PC-3 (cell line): ENCODE measurements around the gene ZC3HAV1L. TPM values are rescaled to one million over a fixed set of nuclear protein-coding genes. Genes with fewer than 3 reads are reported as not detected.
A peak's percentile ranks its signal among the peaks of the same experiment; 100 is the strongest.

Source experiments
- ATAC-seq: fragments of 200-7000 bp; cut with Tn5 transposase; 2 replicates; pipeline ENCODE4 v1.9.1; 2020; ENCODE audit warnings: mild to moderate bottlenecking, moderate library complexity
- BruUV-seq: library from RNA; stranded (reverse); fragments of 400-500 nt; replicated peaks from 2 replicates; lab custom pipeline; 2021; lab: Mats Ljungman, UMichigan
- CTCF ChIA-PET: fragments of 300-600 bp; sonication (Branson Sonifier 250); formaldehyde crosslinking; loops from one replicate; lab custom pipeline; 2022; ENCODE audit warnings: antibody characterized with exemption; lab: Charles Lee
- POLR2A ChIA-PET: fragments of 300-600 bp; sonication (Branson Sonifier 250); formaldehyde crosslinking; loops from one replicate; lab custom pipeline; 2022; ENCODE audit warnings: antibody characterized with exemption; ENCODE audit not compliant: unreplicated experiment; lab: Charles Lee
- DNase-seq: peaks from one replicate; pipeline ENCODE4 v3.0.0-alpha.2; 2015
- H2AFZ ChIP-seq: fragments of 300-600 bp; sonication (generic); 2 replicates; pipeline ENCODE4 v1.6.0; 2016; ENCODE audit warnings: antibody characterized with exemption, low read length
- H3F3A ChIP-seq: fragments of 300-600 bp; sonication (generic); one replicate; pipeline ENCODE4 v1.6.0; 2017; ENCODE audit warnings: antibody characterized with exemption, low read length, control low read depth, mild to moderate bottlenecking; ENCODE audit not compliant: unreplicated experiment
- H3K27ac ChIP-seq: fragments of 300-600 bp; sonication (generic); 2 replicates; pipeline ENCODE4 v1.5.1; 2016; ENCODE audit warnings: mild to moderate bottlenecking, low read length
- H3K27me3 ChIP-seq: fragments of 300-600 bp; sonication (generic); 2 replicates; pipeline ENCODE4 v1.6.1; 2016; ENCODE audit warnings: low read length, mixed read lengths
- H3K36me3 ChIP-seq: fragments of 300-600 bp; sonication (generic); 2 replicates; pipeline ENCODE4 v1.6.1; 2016; ENCODE audit warnings: low read depth, mixed run types, low read length, mixed read lengths
- H3K4me1 ChIP-seq: fragments of 300-600 bp; sonication (generic); 2 replicates; pipeline ENCODE4 v1.5.1; 2016; ENCODE audit warnings: low read length; ENCODE audit not compliant: insufficient read depth
- H3K4me2 ChIP-seq: fragments of 300-600 bp; sonication (generic); 2 replicates; pipeline ENCODE4 v1.6.0; 2016; ENCODE audit warnings: low read length
- H3K4me3 ChIP-seq: fragments of 300-600 bp; sonication (generic); 2 replicates; pipeline ENCODE4 v1.5.1; 2016; ENCODE audit warnings: mild to moderate bottlenecking, low read length, mixed read lengths
- H3K79me2 ChIP-seq: fragments of 300-600 bp; sonication (generic); 2 replicates; pipeline ENCODE4 v1.6.1; 2017; ENCODE audit warnings: low read length, mixed read lengths
- H3K9ac ChIP-seq: fragments of 300-600 bp; sonication (generic); 2 replicates; pipeline ENCODE4 v1.6.0; 2016; ENCODE audit warnings: mild to moderate bottlenecking, low read length
- H3K9me2 ChIP-seq: fragments of 300-600 bp; sonication (generic); replicated peaks from 2 replicates; pipeline ENCODE4 v1.6.1; 2016; ENCODE audit warnings: mixed run types, low read length, mixed read lengths
- H3K9me3 ChIP-seq: fragments of 300-600 bp; sonication (generic); 2 replicates; pipeline ENCODE4 v1.6.1; 2016; ENCODE audit warnings: low read length, mixed read lengths
- H4K20me1 ChIP-seq: fragments of 300-600 bp; sonication (generic); 2 replicates; pipeline ENCODE4 v1.6.1; 2016; ENCODE audit warnings: low read length, mixed read lengths
- EZH2 ChIP-seq: fragments of 300-600 bp; sonication (generic); IDR thresholded peaks from one replicate; pipeline ENCODE4 v1.6.1; 2017; ENCODE audit warnings: antibody characterized with exemption, mild to moderate bottlenecking, low read length; ENCODE audit not compliant: unreplicated experiment
- EZH2phosphoT487 ChIP-seq: fragments of 300-600 bp; sonication (generic); IDR thresholded peaks from 2 replicates; pipeline ENCODE4 v1.6.1; 2018; ENCODE audit warnings: mild to moderate bottlenecking, antibody characterized with exemption, low read length, borderline replicate concordance
- intact Hi-C: fragments of 100-400 bp; cut with micrococcal nuclease; formaldehyde crosslinking; loops from 2 replicates; pipeline ENCODE4 v1.9.0; 2023
- total RNA-seq: library from RNA; depleted of rRNA; stranded (reverse); fragments of >200 nt; gene quantifications from 2 replicates; pipeline ENCODE4 v1.2.3, GENCODE V29; 2014
- TF ChIP-seq, protein P1 (sequence below): fragments of 300-600 bp; sonication (generic); conservative IDR thresholded peaks from 2 replicates; pipeline ENCODE4 v1.5.1; 2017; ENCODE audit warnings: antibody characterized with exemption, low read depth, mild to moderate bottlenecking, low read length

ZC3HAV1L gene
- total RNA-seq, 1 experiment from 2014 or later = 8.2 TPM

DNA sequence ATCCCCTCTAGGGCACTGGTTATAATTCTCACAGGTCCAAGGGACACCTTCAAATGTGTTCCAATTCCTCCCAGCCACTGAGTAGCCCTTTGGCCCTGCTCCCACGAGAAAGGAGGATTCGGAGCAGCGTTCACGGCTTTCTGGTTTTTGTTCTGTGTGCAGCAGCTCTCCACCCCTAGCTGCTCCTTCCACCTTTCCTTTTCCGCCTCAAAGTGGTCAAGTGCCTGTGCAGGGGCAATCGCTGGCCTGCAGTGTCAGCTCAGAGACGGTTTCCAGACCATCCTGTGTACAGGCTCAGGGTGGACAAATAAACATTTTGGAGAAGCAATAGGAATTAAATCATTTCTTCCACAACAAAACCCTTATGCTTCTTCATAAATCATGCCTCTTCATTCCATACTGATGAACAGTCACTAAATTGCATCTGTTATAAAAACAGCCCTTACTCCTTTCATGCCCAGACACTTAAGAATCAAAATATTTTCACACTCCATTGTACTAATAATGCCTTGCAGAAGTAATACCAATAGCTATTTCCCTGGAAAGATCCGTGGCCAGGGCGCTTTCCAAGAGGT is 55.8 kb downstream of the ZC3HAV1L start:
- no peaks in the 10 kb centered on the region for H3K9me2 ChIP-seq
- H3K27ac ChIP-seq = peak overlapping the region; percentile 40
- H3K27me3 ChIP-seq = no peaks in the 10 kb centered on the region
- H3K79me2 ChIP-seq = peaks cover 58% of the 10 kb centered on the region
- no TSS peak for BruUV-seq
- peak overlapping the region; percentile 90 for H3K4me3 ChIP-seq
- DNase-seq (peak; percentile 34), ATAC-seq (peak; percentile 6)
- POLR2A ChIA-PET = interaction anchor here (0.5 to 0.9 kb wide), 4 partner anchors 11 to 89 kb away, joined by 4 to 6 read pairs (median 4); no protein-coding TSS in a partner anchor
- CTCF ChIA-PET = interaction anchor here (0.6 to 2.0 kb wide), 2 partner anchors 46 to 94 kb away, joined by 5 to 8 read pairs; no protein-coding TSS in a partner anchor
- peaks cover 23% of the 10 kb centered on the region for H4K20me1 ChIP-seq
- H3K9me3 ChIP-seq = no peaks in the 10 kb centered on the region
- no peak for TF ChIP-seq EZH2
- no peak for TF ChIP-seq EZH2phosphoT487
- TF ChIP-seq, protein P1, sequence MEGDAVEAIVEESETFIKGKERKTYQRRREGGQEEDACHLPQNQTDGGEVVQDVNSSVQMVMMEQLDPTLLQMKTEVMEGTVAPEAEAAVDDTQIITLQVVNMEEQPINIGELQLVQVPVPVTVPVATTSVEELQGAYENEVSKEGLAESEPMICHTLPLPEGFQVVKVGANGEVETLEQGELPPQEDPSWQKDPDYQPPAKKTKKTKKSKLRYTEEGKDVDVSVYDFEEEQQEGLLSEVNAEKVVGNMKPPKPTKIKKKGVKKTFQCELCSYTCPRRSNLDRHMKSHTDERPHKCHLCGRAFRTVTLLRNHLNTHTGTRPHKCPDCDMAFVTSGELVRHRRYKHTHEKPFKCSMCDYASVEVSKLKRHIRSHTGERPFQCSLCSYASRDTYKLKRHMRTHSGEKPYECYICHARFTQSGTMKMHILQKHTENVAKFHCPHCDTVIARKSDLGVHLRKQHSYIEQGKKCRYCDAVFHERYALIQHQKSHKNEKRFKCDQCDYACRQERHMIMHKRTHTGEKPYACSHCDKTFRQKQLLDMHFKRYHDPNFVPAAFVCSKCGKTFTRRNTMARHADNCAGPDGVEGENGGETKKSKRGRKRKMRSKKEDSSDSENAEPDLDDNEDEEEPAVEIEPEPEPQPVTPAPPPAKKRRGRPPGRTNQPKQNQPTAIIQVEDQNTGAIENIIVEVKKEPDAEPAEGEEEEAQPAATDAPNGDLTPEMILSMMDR = no peak
- H3F3A ChIP-seq = no peaks in the 10 kb centered on the region
- intact Hi-C loops = loop anchor here (1.0 to 5.0 kb wide), 4 partner anchors 21 to 228 kb away; no protein-coding TSS in a partner anchor
- H2AFZ ChIP-seq = peak overlapping the region; percentile 58; the same call in 1 of the 2 replicates
- peak overlapping the region; percentile 89 for H3K9ac ChIP-seq
- H3K4me2 ChIP-seq = peak overlapping the region; percentile 88
- no peaks in the 10 kb centered on the region for H3K36me3 ChIP-seq
- peaks cover 22% of the 10 kb centered on the region for H3K4me1 ChIP-seq

DNA sequence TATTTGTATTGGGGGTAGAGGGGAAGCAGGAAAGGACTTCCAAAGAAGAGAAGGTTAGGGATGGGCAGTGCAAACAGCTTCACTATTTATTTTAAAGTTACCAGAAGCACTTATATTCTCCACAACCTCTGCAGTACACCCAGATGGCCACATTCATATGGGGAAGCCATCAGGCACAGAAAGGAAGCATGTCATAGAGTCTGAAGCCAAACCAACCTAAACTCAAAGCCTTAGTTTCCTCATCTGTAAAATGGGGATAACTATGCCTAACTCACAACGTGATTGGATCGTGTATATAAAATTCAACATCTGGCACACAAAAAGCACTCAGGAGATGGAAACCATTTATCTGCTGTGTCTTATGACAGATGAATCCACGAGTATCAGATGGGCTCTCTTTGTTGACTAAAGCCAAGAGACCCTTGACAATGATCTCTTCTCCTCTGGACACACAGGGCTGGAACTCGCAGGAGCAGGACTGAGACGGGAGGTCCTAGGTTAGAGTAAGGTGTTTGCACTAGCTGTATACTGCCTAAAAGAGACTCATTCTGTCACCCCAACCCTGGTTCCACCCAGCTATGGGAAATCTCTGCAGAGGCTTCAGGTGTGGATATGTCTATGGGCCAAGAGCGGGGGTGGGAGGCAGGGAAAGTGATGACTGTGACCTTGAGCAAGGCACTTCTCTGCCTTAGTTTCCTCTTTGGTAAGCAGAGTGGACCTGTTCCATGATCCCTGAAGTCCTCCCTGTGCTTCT is 56.4 kb downstream of the ZC3HAV1L start:
- peak; percentile 57 for DNase-seq
- H3K79me2 ChIP-seq = peaks cover 65% of the 10 kb centered on the region
- peak overlapping the region; percentile 90 for H3K4me3 ChIP-seq

More for the DNA sequence above, 56.4 kb downstream of the ZC3HAV1L start:
- TF ChIP-seq, protein P1 = no peak; the same call in 1 of the 2 replicates
- TF ChIP-seq EZH2 = no peak
- TF ChIP-seq EZH2phosphoT487 = no peak
- no peaks in the 10 kb centered on the region for H3K27me3 ChIP-seq
- no peaks in the 10 kb centered on the region for H3K36me3 ChIP-seq
- TSS peak; percentile 66 for BruUV-seq
- H4K20me1 ChIP-seq = peaks cover 23% of the 10 kb centered on the region
- intact Hi-C loops = loop anchor here (1.0 to 2.0 kb wide), 3 partner anchors 21 to 88 kb away; no protein-coding TSS in a partner anchor
- H3K27ac ChIP-seq = 0 out of 2 replicates have a peak overlapping the region, but pooled peaks have one; percentile 4
- ChIA-PET POLR2A (interaction anchor here (0.5 to 0.9 kb wide), 3 partner anchors 11 to 88 kb away, joined by 3 to 5 read pairs (median 4); no protein-coding TSS in a partner anchor), CTCF (interaction anchor here (0.6 to 2.0 kb wide), 3 partner anchors 45 to 93 kb away, joined by 3 to 8 read pairs (median 5); no protein-coding TSS in a partner anchor)
- H2AFZ ChIP-seq = no peak overlapping the region
- no peaks in the 10 kb centered on the region for H3K9me3 ChIP-seq
- peak overlapping the region; percentile 88 for H3K4me2 ChIP-seq
- ATAC-seq = peak; percentile 45
- no peaks in the 10 kb centered on the region for H3K9me2 ChIP-seq
- peaks cover 22% of the 10 kb centered on the region for H3K4me1 ChIP-seq
- no peaks in the 10 kb centered on the region for H3F3A ChIP-seq
- peak overlapping the region; percentile 89 for H3K9ac ChIP-seq
